ENCODE results near the gene LHX5.

- TF ChIP-seq CTCF (IDR thresholded peaks at IDR 0.05) (no peak), POLR2A (IDR thresholded peaks at IDR 0.05) (no peak)
Observed at GRCh38 chr12:113477171-113477841, 5.6 kb upstream of the LHX5 start.
